IMR-90 (cell line): ENCODE results near the gene ADAP1. TPM values are rescaled to one million over a fixed set of nuclear protein-coding genes. Genes with fewer than 3 reads are reported as not detected.

Source experiments
- ATAC-seq: fragments of 200-7000 bp; cut with Tn5 transposase; 2 replicates; pipeline ENCODE4 v1.9.1; 2020; ENCODE audit warnings: low read depth, mild to moderate bottlenecking, moderate library complexity
- BruUV-seq: library from RNA; stranded (reverse); fragments of 400-500 nt; replicated peaks from 2 replicates; lab custom pipeline; 2021; lab: Mats Ljungman, UMichigan
- CTCF ChIA-PET: fragments of 300-600 bp; formaldehyde crosslinking; extraction: SDS; loops from one replicate; lab custom pipeline; 2021; ENCODE audit warnings: antibody characterized with exemption; lab: Yijun Ruan, JAX
- POLR2A ChIA-PET: fragments of 300-600 bp; sonication (Branson Sonifier 250); formaldehyde crosslinking; loops from one replicate; lab custom pipeline; 2022; ENCODE audit warnings: antibody characterized with exemption; ENCODE audit not compliant: unreplicated experiment; lab: Charles Lee
- DNase-seq: peaks from one replicate; pipeline ENCODE4 v3.0.0; 2013
- H2AFZ ChIP-seq: replicated peaks from 2 replicates; pipeline ENCODE3; 2013; ENCODE audit warnings: low read length, mild to moderate bottlenecking; ENCODE audit not compliant: poor library complexity
- H2AK5ac ChIP-seq: 2 replicates; pipeline ENCODE4 v1.6.1; 2013; ENCODE audit warnings: low read depth, low read length, inconsistent platforms
- H2AK9ac ChIP-seq: replicated peaks from 2 replicates; pipeline ENCODE3; 2013; ENCODE audit warnings: mild to moderate bottlenecking, low read depth, low read length, moderate library complexity; ENCODE audit not compliant: poor library complexity
- H2BK120ac ChIP-seq: 2 replicates; pipeline ENCODE4 v1.6.1; 2013; ENCODE audit warnings: low read depth, low read length, inconsistent platforms
- H2BK15ac ChIP-seq: 3 replicates; pipeline ENCODE4 v1.6.1; 2013; ENCODE audit warnings: low read depth, low read length, inconsistent platforms
- H2BK20ac ChIP-seq: 2 replicates; pipeline ENCODE4 v1.6.1; 2013; ENCODE audit warnings: low read depth, mild to moderate bottlenecking, inconsistent platforms, low read length, moderate library complexity
- H2BK5ac ChIP-seq: 2 replicates; pipeline ENCODE4 v1.6.1; 2013; ENCODE audit warnings: mild to moderate bottlenecking, low read depth, low read length, inconsistent platforms; ENCODE audit not compliant: poor library complexity, severe bottlenecking
- H3K14ac ChIP-seq: replicated peaks from 2 replicates; pipeline ENCODE4 v1.6.1; 2013; ENCODE audit warnings: low read depth, low read length, inconsistent platforms
- H3K18ac ChIP-seq: 2 replicates; pipeline ENCODE4 v1.6.1; 2013; ENCODE audit warnings: low read depth, low read length, control low read depth
- H3K23ac ChIP-seq: 2 replicates; pipeline ENCODE4 v1.6.1; 2013; ENCODE audit warnings: low read depth, low read length, inconsistent platforms
- H3K27ac ChIP-seq: 2 replicates; pipeline ENCODE4 v1.5.1; 2013; ENCODE audit warnings: mild to moderate bottlenecking, control low read depth, low read length; ENCODE audit not compliant: insufficient read depth
- H3K27me3 ChIP-seq: 2 replicates; pipeline ENCODE4 v1.6.1; 2013; ENCODE audit warnings: low read length; ENCODE audit not compliant: control insufficient read depth, insufficient read depth
- H3K36me3 ChIP-seq: 2 replicates; pipeline ENCODE4 v1.6.1; 2013; ENCODE audit warnings: low read length, mixed read lengths; ENCODE audit not compliant: control insufficient read depth, insufficient read depth
- H3K4ac ChIP-seq: 2 replicates; pipeline ENCODE4 v1.6.1; 2013; ENCODE audit warnings: low read depth, low read length, inconsistent platforms
- H3K4me1 ChIP-seq: 2 replicates; pipeline ENCODE4 v1.6.1; 2013; ENCODE audit warnings: low read length, mixed read lengths; ENCODE audit not compliant: control insufficient read depth, insufficient read depth
- H3K4me2 ChIP-seq: 2 replicates; pipeline ENCODE4 v1.6.1; 2013; ENCODE audit warnings: low read depth, mild to moderate bottlenecking, control low read depth, low read length, moderate library complexity
- H3K4me3 ChIP-seq: 2 replicates; pipeline ENCODE4 v1.5.1; 2013; ENCODE audit warnings: low read depth, mild to moderate bottlenecking, control low read depth, low read length, moderate library complexity; ENCODE audit not compliant: insufficient read depth
- H3K56ac ChIP-seq: 2 replicates; pipeline ENCODE4 v1.6.1; 2013; ENCODE audit warnings: low read length, inconsistent platforms; ENCODE audit not compliant: insufficient read depth; ENCODE audit errors: extremely low read depth
- H3K79me1 ChIP-seq, 2 experiments: 2 replicates each; pipeline ENCODE4 v1.6.1; 2013; ENCODE audit warnings: low read length in 2 of 2, inconsistent platforms in 1 of 2, low read depth in 1 of 2
- H3K9ac ChIP-seq: 2 replicates; pipeline ENCODE4 v1.6.1; 2013; ENCODE audit warnings: low read depth, low read length, control low read depth
- H3K9me1 ChIP-seq: 2 replicates; pipeline ENCODE4 v1.6.1; 2013; ENCODE audit warnings: low read length, inconsistent platforms; ENCODE audit not compliant: insufficient read depth
- H3K9me3 ChIP-seq: 2 replicates; pipeline ENCODE4 v1.6.1; 2013; ENCODE audit warnings: low read length; ENCODE audit not compliant: control insufficient read depth, insufficient read depth
- H4K20me1 ChIP-seq: 2 replicates; pipeline ENCODE4 v1.6.1; 2013; ENCODE audit warnings: low read length, inconsistent platforms; ENCODE audit not compliant: insufficient read depth
- H4K5ac ChIP-seq: 2 replicates; pipeline ENCODE4 v1.6.1; 2013; ENCODE audit warnings: mild to moderate bottlenecking, low read depth, low read length, control low read depth
- H4K8ac ChIP-seq, 2 experiments: 2 replicates each; pipeline ENCODE4 v1.6.1; 2013; ENCODE audit warnings: low read depth in 2 of 2, low read length in 2 of 2, control low read depth in 1 of 2, inconsistent platforms in 1 of 2
- H4K91ac ChIP-seq: 2 replicates; pipeline ENCODE4 v1.6.1; 2013; ENCODE audit warnings: low read depth, low read length, inconsistent platforms; ENCODE audit not compliant: insufficient read depth
- BHLHE40 ChIP-seq: fragments of 150-350 bp; IDR thresholded peaks from 2 replicates; pipeline ENCODE4 v1.6.1; 2016; ENCODE audit warnings: mild to moderate bottlenecking, low read depth, low read length
- MAFK ChIP-seq: IDR thresholded peaks from 2 replicates; pipeline ENCODE4 v1.6.1; 2012; ENCODE audit warnings: low read depth, low read length, improper control_type of control experiment
- RAD21 ChIP-seq: IDR thresholded peaks from 2 replicates; pipeline ENCODE4 v1.6.1; 2012; ENCODE audit warnings: low read length, improper control_type of control experiment
- RCOR1 ChIP-seq: IDR thresholded peaks from 2 replicates; pipeline ENCODE4 v1.6.1; 2012; ENCODE audit warnings: mild to moderate bottlenecking, low read length, improper control_type of control experiment; ENCODE audit not compliant: insufficient replicate concordance
- WGBS, 2 experiments: methylation state at CpG; one replicate each; pipeline versions ENCODE4 v1.1.5 to v1.1.7; 2013; ENCODE audit warnings: missing lambda C conversion rate in 2 of 2; ENCODE audit not compliant: insufficient read length in 1 of 2; ENCODE audit errors: extremely low coverage in 2 of 2; 5-methylcytosine and 5-hydroxymethylcytosine counted together
- dilution Hi-C: fragments of 300-500 bp; cut with HindIII; formaldehyde crosslinking; loops from one replicate; pipeline ENCODE4 v1.14.3; 2018; ENCODE audit warnings: low sequenced_read_pairs; ENCODE audit not compliant: unreplicated experiment
- in situ Hi-C: fragments of 300-500 bp; cut with MboI; formaldehyde crosslinking; loops from 3 replicates; pipeline ENCODE4 v1.14.3; 2019; ENCODE audit warnings: low sequenced_read_pairs, inconsistent platforms, mixed read lengths
- intact Hi-C: fragments of 100-400 bp; cut with micrococcal nuclease; formaldehyde crosslinking; loops from 2 replicates; pipeline ENCODE4 v1.10.0; 2022
- polyA plus RNA-seq, 3 experiments: library from polyadenylated mRNA; depleted of rRNA; stranded (reverse); fragments of >200 nt; gene quantifications; 2 replicates each; pipeline ENCODE4 v1.2.3, GENCODE V29; 2012; ENCODE audit warnings: low replicate concordance in 1 of 3
- total RNA-seq: library from RNA; depleted of rRNA; stranded (reverse); fragments of >200 nt; gene quantifications from 2 replicates; pipeline ENCODE4 v1.2.3, GENCODE V29; 2012

Gene ADAP1
- total and polyA plus RNA-seq, 2 of the 4 experiments (the other 2 are of a cell fraction), result 1.4 to 2.0 TPM

- H3K27me3 ChIP-seq, result no peaks in the 10 kb centered on the region
- CTCF ChIA-PET, result no interaction called here
- H4K5ac ChIP-seq, result no peak overlapping the region
These were observed 100.2 kb downstream of the ADAP1 start for GRCh38 chr7:854118-854775.

More at GRCh38 chr7:854118-854775, 100.2 kb downstream of the ADAP1 start:
- no peak overlapping the region for H3K9ac ChIP-seq
- H2BK20ac ChIP-seq, result no peak overlapping the region
- intact Hi-C loops (no loop called here), dilution Hi-C loops (no loop called here), in situ Hi-C loops (no loop called here)
- no peak overlapping the region for H3K4ac ChIP-seq
- peaks cover 11% of the 10 kb centered on the region; the same call in 1 of the 2 replicates for H4K20me1 ChIP-seq
- no peak overlapping the region for H3K56ac ChIP-seq
- H3K14ac ChIP-seq, result no peak overlapping the region
- no peaks in the 10 kb centered on the region for H3K9me3 ChIP-seq
- no peak overlapping the region for H2AFZ ChIP-seq
- no peak overlapping the region for H4K91ac ChIP-seq
- H3K18ac ChIP-seq, result no peak overlapping the region
- no peak overlapping the region for H2BK15ac ChIP-seq
- H2BK5ac ChIP-seq, result no peak overlapping the region
- WGBS, 2 experiments, result 96% methylated on average over 19 of the region's 32 CpGs; no CpG with 5 or more reads in 1 of the 2 experiments
- peaks cover 11 to 30% of the 10 kb centered on the region in 2 experiments for H3K79me1 ChIP-seq
- TF ChIP-seq BHLHE40, result no peak
- TF ChIP-seq RCOR1, result no peak
- no peak for TF ChIP-seq RAD21
- TF ChIP-seq MAFK, result no peak
- no peak overlapping the region for H3K4me2 ChIP-seq
- no peak overlapping the region for H3K4me3 ChIP-seq
- DNase-seq, result no peak
- no peak overlapping the region for H2AK5ac ChIP-seq
- no peak overlapping the region for H2AK9ac ChIP-seq
- peaks cover 5% of the 10 kb centered on the region; the same call in 1 of the 2 replicates for H3K9me1 ChIP-seq
- no peak for ATAC-seq
- no peaks in the 10 kb centered on the region for H3K4me1 ChIP-seq
- H4K8ac ChIP-seq, result no peak overlapping the region
- no peak overlapping the region for H3K23ac ChIP-seq
- no peak overlapping the region for H2BK120ac ChIP-seq
- no TSS peak for BruUV-seq
- peaks cover 67% of the 10 kb centered on the region for H3K36me3 ChIP-seq
- POLR2A ChIA-PET, result no interaction called here
- no peak overlapping the region for H3K27ac ChIP-seq
